Activated T-cell treated with anti-CD3 and anti-CD28 coated beads, Interleukin-2, amount 50 U/mL, for 24 hours (primary cell): Measurements from ENCODE around the gene RTL5.

Experiments
- DNase-seq: peaks from one replicate; pipeline ENCODE4 v3.0.0-alpha.2; 2020
- H3K27ac Mint-ChIP-seq: 2 replicates; pipeline ENCODE4 v1.8.0; 2020; ENCODE audit warnings: mild to moderate bottlenecking, mixed read lengths
- H3K27me3 Mint-ChIP-seq: 2 replicates; pipeline ENCODE4 v1.8.0; 2020; ENCODE audit warnings: mixed read lengths
- H3K36me3 Mint-ChIP-seq: 2 replicates; pipeline ENCODE4 v1.8.0; 2020; ENCODE audit warnings: low read depth, mixed read lengths
- H3K4me1 Mint-ChIP-seq: 2 replicates; pipeline ENCODE4 v1.8.0; 2020; ENCODE audit warnings: low read depth, mixed read lengths
- H3K4me3 Mint-ChIP-seq: 2 replicates; pipeline ENCODE4 v1.8.0; 2020; ENCODE audit warnings: mild to moderate bottlenecking, moderate library complexity, mixed read lengths
- H3K9me3 Mint-ChIP-seq: 2 replicates; pipeline ENCODE4 v1.8.0; 2020; ENCODE audit warnings: mixed read lengths

RTL5 gene

GRCh38 chrX:72083291-72083690 lies 48.4 kb downstream of the RTL5 start:
- Mint-ChIP-seq H3K27ac (no peak overlapping the region), H3K9me3 (no peaks in the 10 kb centered on the region), H3K4me3 (no peak overlapping the region), H3K4me1 (peaks cover 3% of the 10 kb centered on the region), H3K27me3 (peaks cover 55% of the 10 kb centered on the region), H3K36me3 (no peaks in the 10 kb centered on the region)
- DNase-seq, result no peak

- Mint-ChIP-seq H3K4me1 (peaks cover 10% of the 10 kb centered on the region), H3K27me3 (peaks cover 59% of the 10 kb centered on the region), H3K27ac (no peak overlapping the region), H3K9me3 (no peaks in the 10 kb centered on the region), H3K4me3 (no peak overlapping the region), H3K36me3 (no peaks in the 10 kb centered on the region)
- DNase-seq, result no peak
Measured at GRCh38 chrX:72081605-72082320, 50.0 kb downstream of the RTL5 start.

GRCh38 chrX:72080800-72081199 lies 50.9 kb downstream of the RTL5 start:
- H3K4me1 Mint-ChIP-seq, result peaks cover 10% of the 10 kb centered on the region
- H3K27me3 Mint-ChIP-seq, result peaks cover 62% of the 10 kb centered on the region
- no peak overlapping the region for H3K4me3 Mint-ChIP-seq

GRCh38 chrX:72080150-72080549 lies 51.6 kb downstream of the RTL5 start:
- Mint-ChIP-seq H3K4me3 (no peak overlapping the region), H3K27me3 (peaks cover 61% of the 10 kb centered on the region), H3K36me3 (no peaks in the 10 kb centered on the region), H3K4me1 (peaks cover 10% of the 10 kb centered on the region), H3K27ac (no peak overlapping the region), H3K9me3 (no peaks in the 10 kb centered on the region)
- DNase-seq, result no peak

More at GRCh38 chrX:72080800-72081199, 50.9 kb downstream of the RTL5 start:
- Mint-ChIP-seq H3K36me3 (no peaks in the 10 kb centered on the region), H3K9me3 (no peaks in the 10 kb centered on the region), H3K27ac (no peak overlapping the region)
- DNase-seq, result no peak

GRCh38 chrX:72079607-72080006 lies 52.1 kb downstream of the RTL5 start:
- H3K4me1 Mint-ChIP-seq, result peaks cover 10% of the 10 kb centered on the region
- peaks cover 58% of the 10 kb centered on the region for H3K27me3 Mint-ChIP-seq
- no peaks in the 10 kb centered on the region for H3K9me3 Mint-ChIP-seq
- H3K27ac Mint-ChIP-seq, result no peak overlapping the region
- no peak for DNase-seq
- H3K36me3 Mint-ChIP-seq, result no peaks in the 10 kb centered on the region
- H3K4me3 Mint-ChIP-seq, result no peak overlapping the region

- DNase-seq, result no peak
- no peak overlapping the region for H3K4me3 Mint-ChIP-seq
Measured at GRCh38 chrX:72078411-72078810, 53.3 kb downstream of the RTL5 start.

More at GRCh38 chrX:72078411-72078810, 53.3 kb downstream of the RTL5 start:
- Mint-ChIP-seq H3K36me3 (no peaks in the 10 kb centered on the region), H3K27me3 (peaks cover 62% of the 10 kb centered on the region), H3K9me3 (no peaks in the 10 kb centered on the region), H3K4me1 (peaks cover 10% of the 10 kb centered on the region), H3K27ac (no peak overlapping the region)
